ENCODE data around the gene SIGLEC11. TPM values are rescaled to one million over a fixed set of nuclear protein-coding genes. Genes with fewer than 3 reads are reported as not detected.

Gene SIGLEC11
- total RNA-seq, 4 donors from 2014 or later = 0.38 TPM; not detected in 3

GRCh38 chr19:49988433-49988832 lies 27.5 kb upstream of the SIGLEC11 start:
- no peak for TF ChIP-seq POLR2A (IDR thresholded peaks at IDR 0.05)
- TF ChIP-seq CTCF (IDR thresholded peaks at IDR 0.05) = no peak
- H3K36me3 ChIP-seq = peaks cover 7 to 91% (median 22%) of the 10 kb centered on the region in 3 donors
- DNase-seq = no peak
- H3K4me3 ChIP-seq = no peak overlapping the region
- 67 to 80% methylated on average over 8 to 9 of the region's 9 CpGs for WGBS, 2 donors
- H3K4me1 ChIP-seq = no peaks in the 10 kb centered on the region
- no peak overlapping the region for H3K27ac ChIP-seq
- H3K27me3 ChIP-seq = no peaks in the 10 kb centered on the region
- no peaks in the 10 kb centered on the region for H3K9me3 ChIP-seq
- intact Hi-C loops (cut with DNase I) = loop anchor here (5.0 kb wide), 1 partner anchor 51 kb away; no protein-coding TSS in a partner anchor

DNA sequence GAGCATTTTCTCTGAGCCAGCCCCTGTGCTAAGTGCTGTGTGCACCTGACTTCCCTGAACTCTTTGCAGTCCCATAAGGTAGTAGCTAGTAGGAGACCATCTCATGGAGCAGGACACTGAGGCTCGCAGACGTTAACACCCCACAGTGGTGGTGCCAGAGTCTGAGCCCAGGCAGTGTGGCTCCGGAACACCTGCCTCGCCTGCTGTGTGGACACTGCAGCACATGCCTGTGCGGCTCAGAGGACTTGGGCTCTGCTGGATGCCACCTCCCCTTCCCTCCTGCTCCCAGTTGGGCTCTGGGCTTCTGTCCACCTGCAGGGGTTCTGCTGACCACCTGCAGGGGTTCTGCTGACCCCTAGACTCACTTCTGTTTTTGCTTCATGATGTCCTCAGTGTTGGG lies 27.0 kb upstream of the SIGLEC11 start:
- no peak for DNase-seq
- H3K4me1 ChIP-seq = no peaks in the 10 kb centered on the region
- H3K36me3 ChIP-seq = peaks cover 7 to 90% (median 22%) of the 10 kb centered on the region in 3 donors
- H3K9me3 ChIP-seq = no peaks in the 10 kb centered on the region
- intact Hi-C loops (cut with DNase I) = loop anchor here (5.0 kb wide), 1 partner anchor 51 kb away; no protein-coding TSS in a partner anchor
- no peak overlapping the region for H3K27ac ChIP-seq
- no peak overlapping the region for H3K4me3 ChIP-seq
- 87 to 100% methylated on average over 1 to 5 of the region's 5 CpGs for WGBS, 2 donors
- TF ChIP-seq CTCF (IDR thresholded peaks at IDR 0.05) = no peak
- TF ChIP-seq POLR2A (IDR thresholded peaks at IDR 0.05) = no peak
- no peaks in the 10 kb centered on the region for H3K27me3 ChIP-seq

DNA sequence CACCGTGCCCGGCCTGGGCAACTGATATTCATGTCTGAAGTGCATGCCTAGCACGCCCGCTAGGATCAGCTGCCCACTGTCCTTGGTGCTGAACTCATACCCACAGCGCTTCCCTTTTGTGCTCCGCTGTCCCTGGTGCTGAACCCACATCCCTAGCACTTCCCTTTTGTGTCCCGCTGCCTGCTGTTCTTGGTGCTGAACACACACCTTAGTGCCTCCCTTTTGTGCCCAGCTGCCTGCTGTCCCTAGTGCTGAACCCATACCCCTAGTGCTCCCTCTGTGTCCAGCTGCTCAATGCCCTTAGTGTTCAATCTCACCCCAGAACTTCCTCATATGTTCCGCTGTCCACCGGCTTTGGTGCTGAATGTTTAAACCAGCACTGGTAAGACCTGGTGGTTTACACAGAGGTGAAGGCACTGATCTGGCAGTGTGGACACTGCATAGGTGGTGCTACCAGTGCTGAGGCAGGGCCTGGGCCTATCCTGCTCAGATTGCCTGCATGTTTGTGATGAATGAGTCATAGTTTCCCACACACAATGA lies 26.3 kb upstream of the SIGLEC11 start:
- no peak overlapping the region for H3K27ac ChIP-seq
- H3K4me3 ChIP-seq = no peak overlapping the region
- H3K36me3 ChIP-seq = peaks cover 7 to 90% (median 20%) of the 10 kb centered on the region in 3 donors
- H3K4me1 ChIP-seq = no peaks in the 10 kb centered on the region
- H3K27me3 ChIP-seq = no peaks in the 10 kb centered on the region
- DNase-seq = peak; percentile 33
- no peaks in the 10 kb centered on the region for H3K9me3 ChIP-seq
- TF ChIP-seq CTCF (IDR thresholded peaks at IDR 0.05) (no peak), POLR2A (IDR thresholded peaks at IDR 0.05) (no peak)
- intact Hi-C loops (cut with DNase I) = loop anchor here (5.0 kb wide), 1 partner anchor 50 kb away; no protein-coding TSS in a partner anchor
- WGBS, 2 donors = 16 to 27% methylated on average over 7 to 9 of the region's 9 CpGs

DNA sequence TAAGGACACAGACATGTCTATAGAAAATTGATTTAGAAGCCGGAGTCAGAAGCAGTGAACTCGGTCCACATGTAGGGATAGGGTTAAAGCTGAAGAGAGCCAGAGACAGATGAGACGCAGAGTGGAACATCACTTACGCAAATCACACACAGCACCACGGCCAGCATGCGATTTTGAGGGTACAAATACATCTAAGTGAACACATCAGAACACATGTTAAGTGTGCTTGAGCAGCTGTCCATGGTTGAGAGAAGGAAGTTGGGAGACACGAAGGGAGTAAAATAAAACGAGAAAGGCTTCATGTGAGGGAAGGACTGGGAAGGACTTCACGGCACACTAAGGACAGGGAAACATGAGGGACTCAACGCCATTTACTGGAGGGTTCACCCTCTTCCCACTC lies 25.4 kb upstream of the SIGLEC11 start:
- Histone ChIP-seq H3K36me3 (peaks cover 7 to 90% (median 16%) of the 10 kb centered on the region in 3 donors), H3K27ac (no peak overlapping the region), H3K4me3 (no peak overlapping the region), H3K27me3 (no peaks in the 10 kb centered on the region), H3K9me3 (no peaks in the 10 kb centered on the region), H3K4me1 (no peaks in the 10 kb centered on the region)
- no peak for DNase-seq
- no peak for TF ChIP-seq POLR2A (IDR thresholded peaks at IDR 0.05)
- no peak for TF ChIP-seq CTCF (IDR thresholded peaks at IDR 0.05)
- WGBS, 2 donors = 92 to 93% methylated on average over 10 of the region's 10 CpGs
- intact Hi-C loops (cut with DNase I) = loop anchor here (5.0 kb wide), 1 partner anchor 49 kb away; no protein-coding TSS in a partner anchor

GRCh38 chr19:49985871-49986270 lies 24.9 kb upstream of the SIGLEC11 start:
- H3K4me3 ChIP-seq = no peak overlapping the region
- no peak for TF ChIP-seq POLR2A (IDR thresholded peaks at IDR 0.05)
- TF ChIP-seq CTCF (IDR thresholded peaks at IDR 0.05) = no peak
- H3K9me3 ChIP-seq = no peaks in the 10 kb centered on the region
- no peak overlapping the region for H3K27ac ChIP-seq
- H3K36me3 ChIP-seq = peaks cover 7 to 90% (median 16%) of the 10 kb centered on the region in 3 donors
- no peak for DNase-seq
- H3K4me1 ChIP-seq = no peaks in the 10 kb centered on the region
- no peaks in the 10 kb centered on the region for H3K27me3 ChIP-seq
- intact Hi-C loops (cut with DNase I) = loop anchor here (5.0 kb wide), 1 partner anchor 49 kb away; no protein-coding TSS in a partner anchor
- 33 to 76% methylated on average over 1 to 3 of the region's 3 CpGs for WGBS, 2 donors
